Ascending aorta (tissue), 2 donors: ENCODE data around the gene CWC15. TPM values are rescaled to one million over a fixed set of nuclear protein-coding genes. Genes with fewer than 3 reads are reported as not detected.
"Not testable (repeated sequence)": the region's sequence is repeated elsewhere in the genome, so short reads cannot be mapped to it uniquely, and the experiment has no call there.

ENCODE experiments used
- DNase-seq, 2 donors: peaks; one replicate each; pipeline ENCODE4 v3.0.0-alpha.2; 2019; ENCODE audit warnings: low spot score in 2 of 2
- H3K27ac ChIP-seq, 2 donors: fragments of 200-600 bp; sonication (generic); one replicate each; pipeline ENCODE4 v1.5.1; 2016 to 2017; ENCODE audit warnings: mild to moderate bottlenecking in 1 of 2
- H3K27me3 ChIP-seq: fragments of 200-600 bp; sonication (generic); one replicate; pipeline ENCODE4 v1.5.1; 2017
- H3K36me3 ChIP-seq, 2 donors: fragments of 200-600 bp; sonication (generic); one replicate each; pipeline ENCODE4 v1.5.1; 2016
- H3K4me1 ChIP-seq, 2 donors: fragments of 200-600 bp; sonication (generic); one replicate each; pipeline ENCODE4 v1.5.1; 2016 to 2017; ENCODE audit warnings: mild to moderate bottlenecking in 1 of 2
- H3K4me3 ChIP-seq, 2 donors: fragments of 200-600 bp; sonication (generic); one replicate each; pipeline ENCODE4 v1.5.1; 2016 to 2017; ENCODE audit warnings: mild to moderate bottlenecking in 1 of 2
- H3K9me3 ChIP-seq, 2 donors: fragments of 200-600 bp; sonication (generic); one replicate each; pipeline ENCODE4 v1.5.1; 2016
- intact Hi-C: fragments of 100-400 bp; cut with DNase I; formaldehyde crosslinking; loops from one replicate; pipeline ENCODE4 v1.15.1; 2023
- total RNA-seq: library from RNA; depleted of rRNA; stranded (reverse); fragments of >200 nt; gene quantifications from one replicate; pipeline ENCODE4 v1.1.0, GENCODE V29; 2016
- TF ChIP-seq, protein P1 (sequence below), 3 experiments: fragments of 200-600 bp in 2 of 3; fragments of 450-650 bp in 1 of 3; sonication (generic) in 2 of 3; IDR thresholded peaks; one replicate each; pipeline ENCODE4 v1.5.1; 2016 to 2019; ENCODE audit warnings: antibody characterized with exemption in 3 of 3, mild to moderate bottlenecking in 1 of 3, moderate library complexity in 1 of 3

CWC15 gene
- total RNA-seq, 1 donor from 2014 or later, result 16.2 TPM

DNA sequence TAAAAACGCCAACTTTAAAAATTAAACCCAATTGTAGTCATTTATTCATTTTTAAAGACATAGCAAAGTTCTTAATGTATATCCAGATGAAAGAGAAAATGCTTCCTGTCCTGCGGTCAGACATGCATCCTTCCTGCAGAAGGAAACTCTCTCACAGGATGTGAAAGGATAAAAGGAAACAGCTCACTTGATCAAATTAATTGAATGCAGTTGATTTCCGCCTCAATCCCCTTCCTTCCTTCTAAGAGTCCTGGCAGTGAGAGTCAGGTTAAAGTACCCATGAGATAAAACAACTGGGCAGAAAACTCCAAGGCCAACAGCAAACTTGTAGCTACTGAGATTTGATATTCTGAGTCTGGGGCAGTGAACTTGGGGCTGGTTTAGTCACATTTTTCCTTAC lies 38.5 kb downstream of the CWC15 start:
- peaks cover 0 to 6% of the 10 kb centered on the region in 2 donors for H3K4me1 ChIP-seq

DNA sequence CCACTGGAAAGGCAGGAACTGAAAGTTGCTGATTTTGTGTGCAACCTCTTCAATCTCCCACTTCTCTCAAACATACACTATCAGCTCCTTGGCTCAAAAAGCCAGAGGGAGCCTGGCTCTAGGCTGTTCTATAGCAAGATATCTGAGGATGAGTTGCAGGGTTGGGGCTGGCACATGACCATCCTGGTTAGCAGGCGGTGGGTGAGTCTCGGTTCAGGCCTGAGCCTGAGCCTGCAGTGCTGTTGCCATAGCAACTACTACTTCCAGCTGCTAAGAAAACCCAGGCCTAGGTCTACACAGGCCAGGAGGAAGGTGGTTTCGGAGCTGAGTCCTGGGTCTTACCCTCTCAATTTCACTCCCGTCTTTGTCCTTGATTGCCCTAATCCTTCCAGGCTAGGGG lies 39.0 kb downstream of the CWC15 start:
- TF ChIP-seq, protein P1, sequence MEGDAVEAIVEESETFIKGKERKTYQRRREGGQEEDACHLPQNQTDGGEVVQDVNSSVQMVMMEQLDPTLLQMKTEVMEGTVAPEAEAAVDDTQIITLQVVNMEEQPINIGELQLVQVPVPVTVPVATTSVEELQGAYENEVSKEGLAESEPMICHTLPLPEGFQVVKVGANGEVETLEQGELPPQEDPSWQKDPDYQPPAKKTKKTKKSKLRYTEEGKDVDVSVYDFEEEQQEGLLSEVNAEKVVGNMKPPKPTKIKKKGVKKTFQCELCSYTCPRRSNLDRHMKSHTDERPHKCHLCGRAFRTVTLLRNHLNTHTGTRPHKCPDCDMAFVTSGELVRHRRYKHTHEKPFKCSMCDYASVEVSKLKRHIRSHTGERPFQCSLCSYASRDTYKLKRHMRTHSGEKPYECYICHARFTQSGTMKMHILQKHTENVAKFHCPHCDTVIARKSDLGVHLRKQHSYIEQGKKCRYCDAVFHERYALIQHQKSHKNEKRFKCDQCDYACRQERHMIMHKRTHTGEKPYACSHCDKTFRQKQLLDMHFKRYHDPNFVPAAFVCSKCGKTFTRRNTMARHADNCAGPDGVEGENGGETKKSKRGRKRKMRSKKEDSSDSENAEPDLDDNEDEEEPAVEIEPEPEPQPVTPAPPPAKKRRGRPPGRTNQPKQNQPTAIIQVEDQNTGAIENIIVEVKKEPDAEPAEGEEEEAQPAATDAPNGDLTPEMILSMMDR (IDR thresholded peaks at IDR 0.05), result no peak
- DNase-seq, result no peak
- H3K27ac ChIP-seq, result peak overlapping the region in 1 of 2 donors; percentile 9
- no peaks in the 10 kb centered on the region for H3K27me3 ChIP-seq
- no peaks in the 10 kb centered on the region for H3K9me3 ChIP-seq
- H3K4me1 ChIP-seq, result peaks cover 0 to 6% of the 10 kb centered on the region in 2 donors
- intact Hi-C loops, result no loop called here
- no peaks in the 10 kb centered on the region for H3K36me3 ChIP-seq
- no peak overlapping the region for H3K4me3 ChIP-seq

More for the DNA sequence above, 38.5 kb downstream of the CWC15 start:
- TF ChIP-seq, protein P1 (IDR thresholded peaks at IDR 0.05), result no peak
- no peaks in the 10 kb centered on the region for H3K36me3 ChIP-seq
- no peak overlapping the region for H3K4me3 ChIP-seq
- no peaks in the 10 kb centered on the region for H3K27me3 ChIP-seq
- no peak for DNase-seq
- no peaks in the 10 kb centered on the region for H3K9me3 ChIP-seq
- intact Hi-C loops, result no loop called here
- H3K27ac ChIP-seq, result no peak overlapping the region

DNA sequence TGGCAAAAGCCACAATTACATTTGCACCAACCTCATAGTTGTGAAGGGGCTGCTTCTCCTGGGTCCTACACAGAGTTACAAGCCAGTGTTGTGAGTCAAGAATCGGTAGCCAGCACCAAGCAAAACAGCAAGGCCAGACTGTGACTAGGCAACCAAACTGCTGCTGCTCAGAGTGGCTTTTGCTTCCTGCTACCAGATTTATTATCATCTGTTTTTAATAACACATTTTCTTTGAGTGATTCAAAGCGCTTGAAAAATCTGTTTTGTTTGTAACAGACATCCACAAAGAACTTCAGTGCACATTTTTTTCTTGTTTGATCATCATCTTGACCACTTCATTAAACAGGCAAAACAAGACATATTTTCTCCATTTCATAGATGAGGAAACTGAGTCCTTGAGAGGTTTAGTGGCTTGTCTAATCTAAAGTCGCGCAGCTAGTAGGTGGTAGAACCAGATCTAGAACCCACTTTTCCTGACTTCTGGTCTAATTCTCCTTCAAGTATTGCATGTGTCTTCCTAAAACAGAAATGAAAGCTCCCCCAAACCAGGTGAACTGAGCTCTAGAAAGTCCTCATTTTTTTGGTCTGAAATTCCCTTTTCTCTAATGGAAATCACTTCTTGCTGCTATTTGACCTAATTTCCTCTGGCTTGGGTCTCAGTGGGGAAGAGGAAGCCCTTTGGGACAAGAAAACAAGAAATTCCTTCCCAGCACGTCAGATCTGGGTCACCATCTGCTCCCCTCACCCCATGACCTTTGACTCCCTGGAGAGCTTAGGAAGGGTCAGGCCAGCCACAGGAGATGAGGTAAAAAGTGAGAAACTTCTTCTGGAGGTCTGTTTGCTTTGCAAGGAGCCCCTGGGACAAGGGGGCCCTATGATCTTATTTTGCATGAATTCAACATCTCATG lies 39.9 kb downstream of the CWC15 start:
- intact Hi-C loops, result no loop called here
- Histone ChIP-seq H3K36me3 (no peaks in the 10 kb centered on the region), H3K9me3 (no peaks in the 10 kb centered on the region), H3K4me1 (peaks cover 0 to 6% of the 10 kb centered on the region in 2 donors), H3K4me3 (no peak overlapping the region), H3K27me3 (no peaks in the 10 kb centered on the region), H3K27ac (peak overlapping the region; percentile 36 to 49)
- DNase-seq, result peak in 1 of 2 donors; percentile 70
- TF ChIP-seq, protein P1 (IDR thresholded peaks at IDR 0.05), result no peak

DNA sequence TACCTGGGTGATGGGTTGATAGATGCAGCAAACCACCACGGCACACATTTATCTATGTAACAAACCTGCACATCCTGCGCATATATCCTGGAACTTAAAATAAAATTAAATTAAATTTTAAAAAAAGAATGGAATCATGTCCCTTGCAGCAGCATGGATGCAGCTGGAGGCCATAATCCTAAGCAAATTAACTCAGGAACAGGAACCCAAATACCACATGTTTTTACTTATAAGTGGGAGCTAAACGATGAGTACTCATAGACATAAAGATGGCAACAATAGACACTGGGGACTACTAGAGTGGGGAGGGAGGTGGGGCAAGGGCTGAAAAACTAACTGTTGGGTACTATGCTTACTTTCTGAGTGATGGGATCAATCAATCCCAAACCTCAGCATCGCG lies 40.9 kb downstream of the CWC15 start:
- H3K36me3 ChIP-seq, result no peaks in the 10 kb centered on the region
- H3K4me3 ChIP-seq, result no peak overlapping the region
- intact Hi-C loops, result no loop called here
- no peaks in the 10 kb centered on the region for H3K27me3 ChIP-seq
- DNase-seq, result no peak
- no peaks in the 10 kb centered on the region for H3K9me3 ChIP-seq
- TF ChIP-seq, protein P1 (IDR thresholded peaks at IDR 0.05), result no peak
- no peak overlapping the region for H3K27ac ChIP-seq
- H3K4me1 ChIP-seq, result peaks cover 4 to 13% of the 10 kb centered on the region in 2 donors

DNA sequence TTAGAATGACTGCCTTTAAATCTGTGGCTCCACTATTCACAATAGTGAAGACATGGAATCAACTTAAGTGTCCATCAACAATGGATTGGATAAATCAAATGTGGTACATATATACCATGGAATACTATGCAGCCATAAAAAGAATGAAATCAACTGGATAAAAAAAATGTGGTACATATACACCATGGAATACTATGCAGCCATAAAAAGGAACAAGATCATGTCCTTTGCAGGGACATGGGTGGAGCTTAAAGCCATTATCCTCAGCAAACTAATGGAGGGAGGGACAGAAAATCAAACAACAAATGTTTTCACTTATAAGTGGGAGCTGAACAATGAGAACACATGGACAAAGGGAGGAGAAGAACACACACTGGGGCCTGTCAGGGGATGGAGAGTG lies 41.3 kb downstream of the CWC15 start:
- H3K36me3 ChIP-seq, H3K9me3 ChIP-seq, DNase-seq, H3K4me3 ChIP-seq, H3K27ac ChIP-seq, H3K27me3 ChIP-seq, intact Hi-C loops: not testable (repeated sequence)
- H3K4me1 ChIP-seq, result peaks cover 8 to 17% of the 10 kb centered on the region in 2 donors
